ENCODE results near the gene HERPUD2.
A peak's percentile ranks its signal among the peaks of the same experiment; 100 is the strongest.
"Not testable (repeated sequence)": the region's sequence is repeated elsewhere in the genome, so short reads cannot be mapped to it uniquely, and the experiment has no call there.

Gene HERPUD2

DNA sequence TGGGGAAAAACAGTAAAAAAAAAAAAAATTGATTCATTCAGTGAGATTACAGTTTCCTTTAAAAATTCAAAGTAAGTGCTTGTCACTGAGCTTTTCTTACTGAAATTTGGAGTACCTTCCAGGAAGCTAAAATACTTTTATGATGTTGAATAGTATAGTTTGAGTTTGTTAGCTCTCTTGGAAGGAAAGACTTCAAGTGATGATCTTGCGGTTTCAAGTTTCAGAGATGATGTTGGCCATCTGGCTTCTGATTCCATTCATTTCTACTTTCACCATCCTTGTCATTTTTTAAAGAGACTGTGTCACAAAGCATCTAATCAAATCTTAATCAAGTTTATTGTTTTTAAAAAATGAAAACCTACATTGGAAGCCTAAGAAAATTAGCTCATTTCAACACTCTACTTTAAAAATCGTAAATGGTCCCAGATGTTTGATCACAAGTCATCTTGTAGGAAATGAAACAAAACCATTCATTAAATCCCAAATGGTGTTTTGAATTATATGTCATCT, 4.9 kb upstream of the HERPUD2 start:
- TF ChIP-seq, protein P1, sequence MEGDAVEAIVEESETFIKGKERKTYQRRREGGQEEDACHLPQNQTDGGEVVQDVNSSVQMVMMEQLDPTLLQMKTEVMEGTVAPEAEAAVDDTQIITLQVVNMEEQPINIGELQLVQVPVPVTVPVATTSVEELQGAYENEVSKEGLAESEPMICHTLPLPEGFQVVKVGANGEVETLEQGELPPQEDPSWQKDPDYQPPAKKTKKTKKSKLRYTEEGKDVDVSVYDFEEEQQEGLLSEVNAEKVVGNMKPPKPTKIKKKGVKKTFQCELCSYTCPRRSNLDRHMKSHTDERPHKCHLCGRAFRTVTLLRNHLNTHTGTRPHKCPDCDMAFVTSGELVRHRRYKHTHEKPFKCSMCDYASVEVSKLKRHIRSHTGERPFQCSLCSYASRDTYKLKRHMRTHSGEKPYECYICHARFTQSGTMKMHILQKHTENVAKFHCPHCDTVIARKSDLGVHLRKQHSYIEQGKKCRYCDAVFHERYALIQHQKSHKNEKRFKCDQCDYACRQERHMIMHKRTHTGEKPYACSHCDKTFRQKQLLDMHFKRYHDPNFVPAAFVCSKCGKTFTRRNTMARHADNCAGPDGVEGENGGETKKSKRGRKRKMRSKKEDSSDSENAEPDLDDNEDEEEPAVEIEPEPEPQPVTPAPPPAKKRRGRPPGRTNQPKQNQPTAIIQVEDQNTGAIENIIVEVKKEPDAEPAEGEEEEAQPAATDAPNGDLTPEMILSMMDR (IDR thresholded peaks at IDR 0.05; ENCODE audit: control insufficient read depth, insufficient read depth, low read depth, low read length, missing control alignments), result no peak
- no peak overlapping the region for H3K4me3 ChIP-seq (ENCODE audit: control insufficient read depth, low read depth, low read length)
- no peak for DNase-seq (ENCODE audit: low read depth)

DNA sequence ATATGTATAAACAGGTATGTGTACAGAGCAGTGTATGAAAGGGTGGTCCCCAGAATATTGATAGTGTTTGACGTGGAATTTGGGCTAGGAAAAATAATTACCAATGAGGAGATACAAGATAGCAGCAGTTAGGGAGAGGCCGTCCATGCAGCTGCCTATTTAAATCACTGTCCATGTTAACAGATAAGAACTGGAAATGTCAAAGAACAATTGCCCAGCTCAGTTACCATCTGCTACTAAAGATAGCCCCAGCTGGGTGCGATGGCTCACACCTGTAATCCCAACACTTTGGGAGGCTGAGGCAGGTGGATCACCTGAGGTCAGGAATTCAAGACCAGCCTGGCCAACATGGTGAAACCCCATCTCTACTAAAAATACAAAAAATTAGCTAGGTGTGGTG, 3.4 kb upstream of the HERPUD2 start:
- DNase-seq (ENCODE audit: low read depth); H3K4me3 ChIP-seq (ENCODE audit: control insufficient read depth, low read depth, low read length): not testable (repeated sequence)

DNA sequence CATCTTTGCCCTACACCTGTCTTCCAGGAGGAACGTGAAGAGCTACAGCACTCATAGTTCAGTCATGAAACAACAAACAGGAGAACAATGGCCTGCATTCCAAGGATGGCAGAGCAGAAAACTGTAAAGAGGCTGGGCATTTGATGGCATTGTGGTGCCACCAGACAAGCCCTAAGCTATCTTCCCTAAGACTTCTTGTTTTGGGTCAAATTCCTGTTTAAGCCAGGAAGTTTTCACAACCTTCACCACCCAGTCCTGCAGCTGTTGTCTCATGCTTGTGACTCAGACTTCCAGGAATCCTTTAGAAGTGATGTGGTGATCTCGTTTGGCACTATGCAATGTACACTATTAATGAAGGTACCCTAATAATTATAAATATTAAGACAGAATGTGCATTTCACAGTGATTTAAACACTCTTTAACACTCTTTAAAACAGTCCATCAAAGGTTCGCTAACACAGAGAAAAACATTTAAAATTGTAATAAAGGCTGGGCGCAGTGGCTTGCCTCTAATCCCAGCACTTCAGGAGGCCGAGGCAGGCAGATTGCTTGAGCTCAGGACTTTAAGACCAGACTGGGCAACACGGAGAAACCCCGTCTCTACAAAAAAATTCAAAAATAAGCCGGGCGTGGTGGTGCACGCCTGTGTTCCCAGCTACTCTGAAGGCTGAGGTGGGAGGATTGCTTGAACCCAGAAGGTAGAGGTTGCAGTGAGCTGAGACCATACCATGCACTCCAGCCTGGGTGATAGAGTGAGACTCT, 2.7 kb upstream of the HERPUD2 start:
- TF ChIP-seq, protein P1 (IDR thresholded peaks at IDR 0.05; ENCODE audit: control insufficient read depth, insufficient read depth, low read depth, low read length, missing control alignments), result no peak
- DNase-seq (ENCODE audit: low read depth), result peak; percentile 34
- H3K4me3 ChIP-seq (ENCODE audit: control insufficient read depth, low read depth, low read length), result no peak overlapping the region

DNA sequence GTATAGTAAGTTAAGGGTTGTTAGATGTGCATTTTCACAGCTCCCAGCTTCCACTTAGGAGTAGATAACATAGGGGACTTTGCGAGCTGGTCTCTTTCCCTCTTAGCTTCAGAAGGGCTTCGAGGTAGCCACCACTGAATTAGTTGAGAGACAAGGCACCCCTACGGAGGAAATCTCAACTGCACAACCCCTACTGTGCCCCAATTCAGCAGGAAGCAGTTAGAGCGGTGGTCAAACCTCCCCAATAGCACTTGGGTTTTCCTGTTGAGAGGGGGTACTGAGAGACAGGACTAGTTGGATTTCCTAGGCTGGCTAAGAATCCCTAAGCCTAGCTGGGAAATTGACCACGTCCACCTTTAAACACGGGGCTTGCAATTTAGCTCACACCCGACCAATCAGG, 1.1 kb upstream of the HERPUD2 start:
- TF ChIP-seq, protein P1 (IDR thresholded peaks at IDR 0.05; ENCODE audit: control insufficient read depth, insufficient read depth, low read depth, low read length, missing control alignments), result no peak
- peak overlapping the region; percentile 94 for H3K4me3 ChIP-seq (ENCODE audit: control insufficient read depth, low read depth, low read length)
- DNase-seq (ENCODE audit: low read depth), result no peak

DNA sequence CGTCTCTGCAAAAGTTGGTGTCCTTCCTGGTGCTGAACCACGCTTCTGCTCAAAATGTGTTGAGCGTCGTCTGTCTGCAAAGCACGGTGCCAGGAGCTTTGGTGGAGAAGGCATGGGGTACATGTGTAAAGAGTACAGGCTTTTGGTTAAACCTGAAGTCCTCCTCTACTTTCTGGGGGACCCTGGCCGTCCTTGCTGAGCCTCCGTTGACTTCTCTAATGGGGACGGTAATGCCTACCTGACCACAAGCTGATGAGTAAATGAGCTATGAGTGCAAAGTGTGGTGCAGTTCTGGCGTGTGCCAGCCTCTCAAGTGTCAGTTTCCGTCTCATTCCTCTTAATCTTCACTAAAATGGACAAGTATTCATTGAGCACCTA, 527 bp upstream of the HERPUD2 start:
- TF ChIP-seq, protein P1 (IDR thresholded peaks at IDR 0.05; ENCODE audit: control insufficient read depth, insufficient read depth, low read depth, low read length, missing control alignments), result no peak
- H3K4me3 ChIP-seq (ENCODE audit: control insufficient read depth, low read depth, low read length), result peak overlapping the region; percentile 94
- no peak for DNase-seq (ENCODE audit: low read depth)

DNA sequence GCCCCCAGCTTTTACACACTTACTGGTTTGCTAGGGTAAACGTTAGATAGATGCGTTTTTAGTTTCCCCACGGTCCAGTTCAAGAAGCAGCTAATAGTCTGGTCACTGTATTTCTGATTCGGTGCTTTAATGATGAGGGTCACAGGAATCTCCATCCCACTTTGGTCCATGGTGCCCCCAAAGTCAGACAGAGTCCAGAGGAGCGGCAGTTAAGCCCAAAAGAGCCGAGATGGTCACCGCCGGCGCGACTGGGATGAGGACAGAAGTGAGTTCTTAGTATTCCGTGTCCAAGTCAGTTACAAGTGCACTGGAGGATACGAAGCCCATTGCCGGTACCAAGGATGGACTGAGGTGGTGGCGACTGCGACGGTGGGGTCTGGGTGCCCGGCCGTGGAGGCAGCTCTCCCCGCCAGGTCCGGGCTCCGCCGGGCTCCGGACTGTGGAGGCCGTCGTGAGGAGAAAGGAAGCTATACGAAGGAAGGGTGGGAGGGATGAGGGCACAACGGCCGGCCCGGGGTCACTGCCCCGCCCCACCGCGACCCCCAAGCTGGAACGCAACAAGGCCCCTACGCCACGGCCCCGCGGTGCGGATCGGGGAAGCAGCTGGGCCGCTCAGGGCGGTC, 663 bp downstream of the HERPUD2 start:
- H3K4me3 ChIP-seq (ENCODE audit: control insufficient read depth, low read depth, low read length), result peak overlapping the region; percentile 94
- TF ChIP-seq, protein P1 (IDR thresholded peaks at IDR 0.05; ENCODE audit: control insufficient read depth, insufficient read depth, low read depth, low read length, missing control alignments), result no peak
- DNase-seq (ENCODE audit: low read depth), result no peak

DNA sequence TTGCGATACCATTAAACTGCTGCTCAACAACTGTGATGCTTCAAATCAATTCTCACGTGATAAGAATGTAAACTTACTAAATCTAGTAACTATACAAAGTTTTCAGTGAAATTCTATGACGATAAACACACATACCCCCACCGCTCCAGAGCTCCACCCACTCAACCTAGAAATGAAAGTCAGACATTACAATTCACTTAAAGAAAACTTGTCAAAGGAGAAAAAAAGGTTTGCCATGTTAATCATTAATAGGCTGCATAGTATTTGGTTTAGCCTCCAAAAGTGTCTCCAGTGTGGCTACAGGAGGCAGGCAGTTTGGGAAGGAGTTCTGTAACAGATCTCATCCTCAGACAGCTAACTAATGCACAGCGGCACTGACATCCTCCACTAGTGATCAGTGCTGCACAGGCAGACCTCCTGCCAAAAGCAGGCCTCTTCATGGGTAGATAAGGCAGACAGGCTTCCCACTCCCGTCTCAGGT, 3.1 kb downstream of the HERPUD2 start:
- no peak overlapping the region for H3K4me3 ChIP-seq (ENCODE audit: control insufficient read depth, low read depth, low read length)
- no peak for DNase-seq (ENCODE audit: low read depth)
- TF ChIP-seq, protein P1 (IDR thresholded peaks at IDR 0.05; ENCODE audit: control insufficient read depth, insufficient read depth, low read depth, low read length, missing control alignments), result no peak

Measured in AG09309 (cell line).